BE2C (cell line): ENCODE measurements around the gene LIPE.

ENCODE experiments used
- DNase-seq: peaks from one replicate; pipeline ENCODE4 v3.0.0-alpha.2; 2020
- H3K27me3 ChIP-seq: fragments of 250-450 bp; sonication (Bioruptor Pico); 2 replicates; pipeline ENCODE4 v1.5.1; 2020; ENCODE audit warnings: mild to moderate bottlenecking
- H3K36me3 ChIP-seq: fragments of 250-450 bp; sonication (Bioruptor Pico); 2 replicates; pipeline ENCODE4 v1.5.1; 2020; ENCODE audit warnings: mild to moderate bottlenecking
- H3K4me1 ChIP-seq: fragments of 250-450 bp; sonication (Bioruptor Pico); 2 replicates; pipeline ENCODE4 v1.5.1; 2020
- H3K4me3 ChIP-seq: 2 replicates; pipeline ENCODE4 v1.5.1; 2011; ENCODE audit warnings: low read depth, low read length
- H3K9me3 ChIP-seq: fragments of 250-450 bp; sonication (Bioruptor Pico); 2 replicates; pipeline ENCODE4 v1.5.1; 2020
- CTCF ChIP-seq: IDR thresholded peaks from 2 replicates; pipeline ENCODE4 v1.5.1; 2012; ENCODE audit warnings: mild to moderate bottlenecking, low read depth, low read length

Gene LIPE

GRCh38 chr19:42388851-42389489 is 38.2 kb downstream of the LIPE start:
- Histone ChIP-seq H3K4me3 (no peak overlapping the region), H3K36me3 (no peaks in the 10 kb centered on the region), H3K27me3 (peaks cover 10% of the 10 kb centered on the region), H3K9me3 (no peaks in the 10 kb centered on the region), H3K4me1 (no peaks in the 10 kb centered on the region)
- DNase-seq: no peak
- no peak for TF ChIP-seq CTCF

- Histone ChIP-seq H3K36me3 (no peaks in the 10 kb centered on the region), H3K4me1 (no peaks in the 10 kb centered on the region), H3K27me3 (peaks cover 10% of the 10 kb centered on the region), H3K4me3 (peak overlapping the region; percentile 60), H3K9me3 (no peaks in the 10 kb centered on the region)
- peak; percentile 64 for TF ChIP-seq CTCF
- peak; percentile 80 for DNase-seq
Measured at GRCh38 chr19:42386974-42387707, 40.0 kb downstream of the LIPE start.

GRCh38 chr19:42380155-42380554 is 47.0 kb downstream of the LIPE start:
- H3K27me3 ChIP-seq: peaks cover 13% of the 10 kb centered on the region
- H3K9me3 ChIP-seq: no peaks in the 10 kb centered on the region; the same call in 1 of the 2 replicates
- no peaks in the 10 kb centered on the region; the same call in 1 of the 2 replicates for H3K36me3 ChIP-seq
- TF ChIP-seq CTCF: no peak
- DNase-seq: no peak
- H3K4me3 ChIP-seq: no peak overlapping the region
- no peaks in the 10 kb centered on the region for H3K4me1 ChIP-seq

GRCh38 chr19:42378225-42379215 is 48.7 kb downstream of the LIPE start:
- Histone ChIP-seq H3K36me3 (peaks cover 3% of the 10 kb centered on the region), H3K27me3 (peaks cover 13% of the 10 kb centered on the region), H3K4me3 (no peak overlapping the region), H3K9me3 (no peaks in the 10 kb centered on the region; the same call in 1 of the 2 replicates), H3K4me1 (no peaks in the 10 kb centered on the region)
- TF ChIP-seq CTCF: no peak
- no peak for DNase-seq

GRCh38 chr19:42376177-42376555 is 51.0 kb downstream of the LIPE start:
- Histone ChIP-seq H3K27me3 (peaks cover 13% of the 10 kb centered on the region), H3K36me3 (peaks cover 3% of the 10 kb centered on the region), H3K4me1 (no peaks in the 10 kb centered on the region), H3K9me3 (no peaks in the 10 kb centered on the region; the same call in 1 of the 2 replicates), H3K4me3 (no peak overlapping the region)
- no peak for DNase-seq
- TF ChIP-seq CTCF: no peak
